Measurements from ENCODE around the gene ATP5F1E. TPM values are rescaled to one million over a fixed set of nuclear protein-coding genes. Genes with fewer than 3 reads are reported as not detected.

ATP5F1E gene
- 22.0 and 23.8 TPM in 2 replicates for total RNA-seq

GRCh38 chr20:59032023-59032712 lies at the start of gene ATP5F1E:
TSS of gene ATP5F1E (minus strand) at chr20:59032335. CDS start at chr20:59032251, 84 bp downstream.

DNA sequence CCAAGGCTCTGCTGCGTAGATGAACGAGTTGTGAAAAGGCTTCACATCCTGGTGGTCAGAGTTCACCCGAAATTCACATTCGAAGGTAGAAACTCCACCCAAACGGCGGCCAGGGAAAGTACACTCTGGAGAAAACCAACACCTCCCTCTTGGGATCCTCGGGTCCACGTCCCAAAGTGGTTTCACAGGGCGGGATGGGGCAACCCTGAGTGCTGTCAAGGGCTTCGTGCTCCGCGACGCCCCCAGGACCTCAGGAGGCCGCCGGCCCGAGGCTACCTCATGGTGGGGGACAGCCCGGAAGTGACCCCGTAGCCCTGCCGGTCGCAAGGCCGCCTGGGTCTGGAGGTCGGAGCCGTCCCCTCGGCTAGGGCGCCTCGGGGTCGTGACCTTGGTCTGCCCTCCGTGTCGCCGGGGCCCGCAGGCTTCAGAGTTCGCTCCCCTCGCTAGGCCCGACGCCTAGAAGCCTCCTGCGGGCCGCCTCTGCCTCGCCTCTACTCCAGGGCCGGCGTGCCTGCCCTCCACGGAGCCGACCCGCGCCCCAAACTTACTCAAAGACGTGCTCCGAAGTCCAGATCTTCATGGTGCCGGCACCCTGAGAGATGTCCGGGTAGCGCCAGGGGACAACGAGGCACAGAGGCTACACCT lies 10.1 kb upstream of the ATP5F1E start, which contains the start of gene PRELID3B:
PRELID3B (minus strand) TSS at position 636 of the 645 bp plus-strand sequence; CDS start at position 580, 56 bp downstream.

DNA sequence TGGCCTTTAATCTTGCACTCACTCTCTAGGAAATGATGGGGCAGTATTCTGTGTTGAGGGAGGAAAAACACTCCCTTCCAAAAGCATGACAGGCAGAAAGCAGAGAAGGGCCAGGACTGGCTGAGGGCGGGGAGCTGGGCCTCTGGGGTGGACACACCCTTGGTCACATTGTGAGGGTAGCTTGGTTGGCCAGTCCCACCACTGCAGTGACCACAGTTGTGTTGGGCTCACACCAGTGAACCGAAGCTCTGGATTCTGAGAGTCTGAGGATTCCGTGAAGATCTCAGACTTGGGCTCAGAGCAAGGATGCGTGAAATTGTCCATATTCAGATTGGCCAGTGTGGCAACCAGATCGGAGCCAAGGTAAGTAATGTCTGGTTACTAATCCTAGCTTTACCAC lies 12.9 kb downstream of the ATP5F1E start, which contains the start of gene TUBB1:
TUBB1 (plus strand) TSS at position 213 of the 400 bp plus-strand sequence; CDS start at position 307, 94 bp downstream.

DNA sequence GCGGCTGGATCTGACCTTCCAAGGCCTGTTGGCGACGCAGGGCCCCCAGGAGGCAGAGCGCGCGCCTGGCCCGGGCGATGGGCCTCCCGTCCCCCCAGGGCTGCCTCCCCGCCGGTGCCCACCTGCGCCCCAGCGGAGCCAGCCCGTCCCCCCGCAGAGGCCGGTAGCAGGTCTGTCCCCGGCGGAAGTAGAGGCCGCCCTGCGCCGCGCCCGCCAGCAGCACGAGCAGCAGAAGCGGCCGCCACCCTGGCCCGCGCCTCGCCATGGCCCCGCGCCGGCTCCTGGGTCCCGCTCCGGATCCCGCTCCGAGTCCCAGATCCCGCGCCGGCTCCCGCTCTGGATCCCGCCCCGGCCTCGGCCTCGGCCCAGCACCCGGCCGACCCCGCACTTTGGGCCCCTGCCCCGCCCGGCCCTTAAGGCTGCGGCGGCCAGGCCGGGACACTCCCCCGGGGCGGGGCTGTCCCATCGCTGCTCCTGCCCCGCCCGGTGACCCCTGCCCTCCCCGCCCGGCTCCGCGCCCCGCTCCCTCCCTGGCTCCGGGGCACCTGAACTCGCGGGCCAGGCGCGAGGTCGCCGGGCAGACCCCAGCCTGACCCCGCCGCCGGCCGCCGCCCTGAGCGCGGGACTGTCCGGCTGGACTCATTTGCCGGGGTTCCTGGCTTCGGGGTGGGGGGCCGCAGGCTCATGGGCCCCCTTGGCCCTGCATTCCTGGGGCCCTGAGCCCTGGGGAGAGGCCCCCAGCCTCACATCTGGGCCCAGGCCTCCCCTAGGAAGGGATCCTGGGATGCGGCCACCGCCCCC lies 25.1 kb downstream of the ATP5F1E start, which contains the start of gene CTSZ:
CTSZ (minus strand) TSS at position 391 of the 801 bp plus-strand sequence; CDS start at position 265, 126 bp downstream.

GRCh38 chr20:58980711-58981627 lies 51.2 kb downstream of the ATP5F1E start, which contains the start of gene NELFCD:
TSS of gene NELFCD (plus strand) at chr20:58981256. CDS start at chr20:58981310, 54 bp downstream.

Other genes with a start within 250 kb of the ATP5F1E start
- 0.32 and 0.36 TPM in 2 replicates for gene GNAS-AS1, start 181.4 kb downstream of the ATP5F1E start, total RNA-seq
- 579 and 635 TPM in 2 replicates for gene GNAS, start 179.6 kb downstream of the ATP5F1E start, total RNA-seq
- 40.2 and 43.5 TPM in 2 replicates for gene NELFCD, start 51.1 kb downstream of the ATP5F1E start, total RNA-seq
- gene CTSZ, start 25.1 kb downstream of the ATP5F1E start, total RNA-seq: 122 and 130 TPM in 2 replicates
- not detected in 2 replicates for gene TUBB1, start 12.9 kb downstream of the ATP5F1E start, total RNA-seq
- gene PRELID3B, start 10.5 kb upstream of the ATP5F1E start, total RNA-seq: 39.9 and 45.3 TPM in 2 replicates
- gene ZNF831, start 131.5 kb upstream of the ATP5F1E start, total RNA-seq: not detected in 2 replicates

Data from cardiac atrium fibroblast (primary cell).